ENCODE data around the gene MYO18A.

MYO18A gene

GRCh38 chr17:29190039-29190438, 9.8 kb upstream of the MYO18A start:
- no peak for TF ChIP-seq CTCF (IDR thresholded peaks at IDR 0.05)

- TF ChIP-seq CTCF (IDR thresholded peaks at IDR 0.05), result no peak
Observed at GRCh38 chr17:29189355-29189754, 9.2 kb upstream of the MYO18A start.

- TF ChIP-seq CTCF (IDR thresholded peaks at IDR 0.05), result no peak
Observed at GRCh38 chr17:29181226-29181625, 1.0 kb upstream of the MYO18A start.

- no peak for TF ChIP-seq CTCF (IDR thresholded peaks at IDR 0.05)
Observed at GRCh38 chr17:29180788-29181160, 576 bp upstream of the MYO18A start.

GRCh38 chr17:29179232-29180033, 765 bp downstream of the MYO18A start:
- no peak for TF ChIP-seq CTCF (IDR thresholded peaks at IDR 0.05)

GRCh38 chr17:29178750-29179231, 1.4 kb downstream of the MYO18A start:
- no peak for TF ChIP-seq CTCF (IDR thresholded peaks at IDR 0.05)

- no peak for TF ChIP-seq CTCF (IDR thresholded peaks at IDR 0.05)
Observed at GRCh38 chr17:29177871-29178749, 2.1 kb downstream of the MYO18A start.

Measured in LNCAP (cell line).